Measurements from ENCODE around the gene NRCAM. TPM values are rescaled to one million over a fixed set of nuclear protein-coding genes. Genes with fewer than 3 reads are reported as not detected.

The NRCAM gene
- total RNA-seq, 1 donor from 2014 or later, result 0.26 TPM

DNA sequence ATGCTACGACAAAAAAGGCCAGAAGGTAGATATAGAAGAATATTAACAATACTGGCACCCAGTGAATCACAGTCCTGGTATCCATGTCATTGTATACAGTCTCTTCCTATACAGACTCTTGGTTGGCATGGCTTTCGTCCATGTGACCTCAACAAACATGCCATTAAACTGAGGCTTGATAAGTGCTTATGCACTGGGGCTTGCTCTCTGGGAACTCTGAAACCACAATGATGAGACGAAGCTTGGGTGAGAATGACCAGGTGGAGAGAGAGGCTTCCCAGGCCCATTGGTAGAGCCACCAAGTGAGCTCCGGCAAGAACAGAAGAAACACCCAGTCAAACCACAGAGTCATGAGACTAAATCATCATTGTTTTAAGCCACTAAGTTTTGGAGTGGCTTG, 36.5 kb upstream of the NRCAM start:
- Histone ChIP-seq H3K27me3 (ENCODE audit: control insufficient read depth, insufficient read depth, low read length) (no peaks in the 10 kb centered on the region), H3K36me3 (ENCODE audit: control insufficient read depth, insufficient read depth, low read length) (peaks cover 6% of the 10 kb centered on the region), H3K4me3 (ENCODE audit: low read depth, low read length) (no peak overlapping the region)
- no peak for FAIRE-seq
- TF ChIP-seq, protein P1, sequence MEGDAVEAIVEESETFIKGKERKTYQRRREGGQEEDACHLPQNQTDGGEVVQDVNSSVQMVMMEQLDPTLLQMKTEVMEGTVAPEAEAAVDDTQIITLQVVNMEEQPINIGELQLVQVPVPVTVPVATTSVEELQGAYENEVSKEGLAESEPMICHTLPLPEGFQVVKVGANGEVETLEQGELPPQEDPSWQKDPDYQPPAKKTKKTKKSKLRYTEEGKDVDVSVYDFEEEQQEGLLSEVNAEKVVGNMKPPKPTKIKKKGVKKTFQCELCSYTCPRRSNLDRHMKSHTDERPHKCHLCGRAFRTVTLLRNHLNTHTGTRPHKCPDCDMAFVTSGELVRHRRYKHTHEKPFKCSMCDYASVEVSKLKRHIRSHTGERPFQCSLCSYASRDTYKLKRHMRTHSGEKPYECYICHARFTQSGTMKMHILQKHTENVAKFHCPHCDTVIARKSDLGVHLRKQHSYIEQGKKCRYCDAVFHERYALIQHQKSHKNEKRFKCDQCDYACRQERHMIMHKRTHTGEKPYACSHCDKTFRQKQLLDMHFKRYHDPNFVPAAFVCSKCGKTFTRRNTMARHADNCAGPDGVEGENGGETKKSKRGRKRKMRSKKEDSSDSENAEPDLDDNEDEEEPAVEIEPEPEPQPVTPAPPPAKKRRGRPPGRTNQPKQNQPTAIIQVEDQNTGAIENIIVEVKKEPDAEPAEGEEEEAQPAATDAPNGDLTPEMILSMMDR (IDR thresholded peaks at IDR 0.05; ENCODE audit: insufficient read depth, low read length, severe bottlenecking), result no peak
- DNase-seq (ENCODE audit: low read depth), result peak; percentile 25

DNA sequence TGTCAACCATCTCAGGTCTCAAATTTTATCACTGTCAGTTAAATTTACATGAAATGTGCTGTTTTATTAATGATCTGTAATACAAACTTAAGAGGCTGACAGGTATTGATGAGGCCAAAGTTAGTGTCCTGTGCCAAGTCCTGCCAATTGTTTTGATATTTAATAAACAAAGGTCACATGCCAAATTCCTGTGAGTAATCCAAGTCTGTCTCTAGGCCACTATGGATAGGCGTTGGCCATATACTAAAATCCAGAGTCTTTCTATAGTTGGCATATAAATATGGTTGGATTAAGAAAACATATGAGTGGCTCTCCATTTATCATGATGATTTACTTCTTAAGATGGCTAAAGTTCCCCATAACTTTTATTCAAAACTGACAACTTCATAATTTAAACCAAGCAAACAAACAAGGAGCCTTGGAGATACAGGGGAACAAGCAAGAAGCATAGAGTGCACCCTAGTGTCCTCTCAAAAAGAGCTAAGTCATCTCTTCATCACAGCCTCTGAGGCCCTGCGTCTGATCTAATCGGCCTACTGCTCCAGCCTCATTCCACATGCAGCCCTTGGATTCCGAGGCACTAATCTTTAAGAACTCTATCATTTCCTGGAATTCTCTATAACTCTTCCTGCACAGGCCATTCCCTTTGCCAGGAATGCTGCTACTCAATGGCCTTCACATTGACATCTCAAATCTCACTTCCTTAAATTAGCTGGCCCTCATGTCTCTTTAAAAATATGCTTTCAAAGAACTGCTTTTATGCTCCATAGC, 32.7 kb upstream of the NRCAM start:
- TF ChIP-seq, protein P1 (IDR thresholded peaks at IDR 0.05; ENCODE audit: insufficient read depth, low read length, severe bottlenecking), result no peak
- H3K36me3 ChIP-seq (ENCODE audit: control insufficient read depth, insufficient read depth, low read length), result peaks cover 3% of the 10 kb centered on the region
- H3K27me3 ChIP-seq (ENCODE audit: control insufficient read depth, insufficient read depth, low read length), result no peaks in the 10 kb centered on the region
- DNase-seq (ENCODE audit: low read depth) (no peak), FAIRE-seq (no peak)
- no peak overlapping the region for H3K4me3 ChIP-seq (ENCODE audit: low read depth, low read length)

DNA sequence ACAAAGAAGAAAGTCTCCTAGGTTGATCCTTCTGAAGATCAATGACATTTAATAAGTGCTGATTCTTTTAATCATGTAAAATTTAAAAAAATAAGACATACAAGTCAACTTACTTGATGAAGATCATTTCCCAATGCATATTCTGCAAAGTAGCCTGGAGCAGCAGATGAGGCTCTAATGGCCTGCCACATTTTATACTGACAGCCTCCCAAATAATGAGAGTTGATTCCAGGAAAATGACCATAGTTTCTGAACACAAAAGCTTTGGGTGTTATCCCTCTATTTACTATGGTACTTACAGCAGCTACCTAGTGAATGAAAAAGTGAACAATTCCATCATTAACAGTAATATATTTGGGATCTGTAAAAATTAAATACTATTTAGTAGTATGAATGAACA, 31.4 kb upstream of the NRCAM start:
- DNase-seq (ENCODE audit: low read depth), result no peak
- TF ChIP-seq, protein P1 (IDR thresholded peaks at IDR 0.05; ENCODE audit: insufficient read depth, low read length, severe bottlenecking), result no peak
- peaks cover 3% of the 10 kb centered on the region for H3K36me3 ChIP-seq (ENCODE audit: control insufficient read depth, insufficient read depth, low read length)
- FAIRE-seq, result no peak
- no peak overlapping the region for H3K4me3 ChIP-seq (ENCODE audit: low read depth, low read length)
- no peaks in the 10 kb centered on the region for H3K27me3 ChIP-seq (ENCODE audit: control insufficient read depth, insufficient read depth, low read length)

DNA sequence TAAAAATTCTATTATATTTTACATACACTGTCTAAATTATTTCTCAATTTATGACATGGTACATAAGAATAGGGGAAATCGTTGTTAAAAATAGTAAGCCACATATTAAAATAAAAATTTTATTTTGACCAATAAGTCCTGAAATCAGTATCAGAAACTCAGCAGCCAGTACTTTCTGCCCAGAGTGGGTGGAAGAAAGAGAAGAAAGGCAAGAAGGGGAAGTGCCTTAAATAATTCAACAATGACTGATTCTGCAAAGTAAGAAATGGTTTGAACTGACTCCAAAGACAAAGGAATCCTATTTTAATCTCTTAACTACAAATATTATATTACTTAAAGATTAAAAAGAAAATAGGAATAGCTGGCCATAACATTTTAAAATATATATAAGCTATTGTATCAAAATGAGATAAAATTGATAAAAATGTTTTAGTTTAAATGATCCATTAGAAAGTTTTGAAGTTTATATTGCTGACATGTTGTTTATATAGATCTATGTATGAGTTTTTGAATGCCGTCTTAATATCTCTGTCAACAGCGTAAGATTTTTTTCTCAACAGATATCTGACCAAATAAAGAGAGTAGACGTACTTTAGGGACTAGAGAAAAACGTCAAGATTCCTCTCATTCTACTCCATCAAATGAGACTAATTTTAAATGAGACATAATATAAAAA, 30.2 kb upstream of the NRCAM start:
- Histone ChIP-seq H3K4me3 (ENCODE audit: low read depth, low read length) (no peak overlapping the region), H3K36me3 (ENCODE audit: control insufficient read depth, insufficient read depth, low read length) (no peaks in the 10 kb centered on the region), H3K27me3 (ENCODE audit: control insufficient read depth, insufficient read depth, low read length) (no peaks in the 10 kb centered on the region)
- TF ChIP-seq, protein P1 (IDR thresholded peaks at IDR 0.05; ENCODE audit: insufficient read depth, low read length, severe bottlenecking), result no peak
- no peak for FAIRE-seq
- no peak for DNase-seq (ENCODE audit: low read depth)

DNA sequence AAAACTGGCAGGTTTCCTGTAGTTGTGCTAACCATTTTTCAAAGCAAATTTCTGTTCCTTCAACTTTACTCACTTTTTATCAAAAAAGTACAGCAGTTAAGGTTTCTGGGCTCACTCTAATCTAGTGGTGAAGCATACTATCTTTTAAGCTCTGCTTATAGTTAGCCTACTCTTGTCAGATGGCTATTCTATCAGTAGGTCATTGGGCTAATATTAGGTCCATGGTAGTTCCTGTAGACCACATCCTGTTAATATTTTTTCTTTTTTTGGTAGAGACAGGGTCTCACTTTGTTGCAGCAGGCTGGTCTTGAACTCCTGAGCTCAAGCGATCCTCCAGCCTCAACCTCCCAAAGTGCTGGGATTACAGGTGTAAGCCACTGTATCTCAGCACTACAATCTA, 27.9 kb upstream of the NRCAM start:
- Histone ChIP-seq H3K27me3 (ENCODE audit: control insufficient read depth, insufficient read depth, low read length) (no peaks in the 10 kb centered on the region), H3K36me3 (ENCODE audit: control insufficient read depth, insufficient read depth, low read length) (no peaks in the 10 kb centered on the region), H3K4me3 (ENCODE audit: low read depth, low read length) (no peak overlapping the region)
- TF ChIP-seq, protein P1 (IDR thresholded peaks at IDR 0.05; ENCODE audit: insufficient read depth, low read length, severe bottlenecking), result no peak
- DNase-seq (ENCODE audit: low read depth) (no peak), FAIRE-seq (no peak)
